Measurements from ENCODE around the gene ATP11B.

The ATP11B gene

DNA sequence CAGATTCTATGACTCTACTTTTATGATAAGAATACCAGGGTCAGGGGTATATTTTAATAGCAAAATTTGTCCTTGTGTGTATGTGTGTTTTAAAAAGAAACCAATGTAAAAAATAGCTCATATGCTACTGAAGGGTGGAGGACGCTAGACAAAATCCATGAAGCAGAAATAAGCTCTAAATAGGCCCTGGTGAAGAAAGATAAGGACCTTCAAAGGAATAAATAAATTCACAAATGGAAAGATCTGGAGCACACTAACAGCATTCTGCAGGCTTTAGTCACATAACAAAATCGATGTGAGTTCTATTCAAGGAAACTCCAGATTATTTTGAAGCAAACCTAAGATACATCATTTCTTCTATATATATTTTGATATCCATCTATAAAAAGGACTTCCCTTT, 27.2 kb upstream of the ATP11B start:
- DNase-seq (ENCODE audit: low spot score): no peak
- TF ChIP-seq, protein P1, sequence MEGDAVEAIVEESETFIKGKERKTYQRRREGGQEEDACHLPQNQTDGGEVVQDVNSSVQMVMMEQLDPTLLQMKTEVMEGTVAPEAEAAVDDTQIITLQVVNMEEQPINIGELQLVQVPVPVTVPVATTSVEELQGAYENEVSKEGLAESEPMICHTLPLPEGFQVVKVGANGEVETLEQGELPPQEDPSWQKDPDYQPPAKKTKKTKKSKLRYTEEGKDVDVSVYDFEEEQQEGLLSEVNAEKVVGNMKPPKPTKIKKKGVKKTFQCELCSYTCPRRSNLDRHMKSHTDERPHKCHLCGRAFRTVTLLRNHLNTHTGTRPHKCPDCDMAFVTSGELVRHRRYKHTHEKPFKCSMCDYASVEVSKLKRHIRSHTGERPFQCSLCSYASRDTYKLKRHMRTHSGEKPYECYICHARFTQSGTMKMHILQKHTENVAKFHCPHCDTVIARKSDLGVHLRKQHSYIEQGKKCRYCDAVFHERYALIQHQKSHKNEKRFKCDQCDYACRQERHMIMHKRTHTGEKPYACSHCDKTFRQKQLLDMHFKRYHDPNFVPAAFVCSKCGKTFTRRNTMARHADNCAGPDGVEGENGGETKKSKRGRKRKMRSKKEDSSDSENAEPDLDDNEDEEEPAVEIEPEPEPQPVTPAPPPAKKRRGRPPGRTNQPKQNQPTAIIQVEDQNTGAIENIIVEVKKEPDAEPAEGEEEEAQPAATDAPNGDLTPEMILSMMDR (IDR thresholded peaks at IDR 0.05; ENCODE audit: extremely low read depth, missing control alignments): no peak

DNA sequence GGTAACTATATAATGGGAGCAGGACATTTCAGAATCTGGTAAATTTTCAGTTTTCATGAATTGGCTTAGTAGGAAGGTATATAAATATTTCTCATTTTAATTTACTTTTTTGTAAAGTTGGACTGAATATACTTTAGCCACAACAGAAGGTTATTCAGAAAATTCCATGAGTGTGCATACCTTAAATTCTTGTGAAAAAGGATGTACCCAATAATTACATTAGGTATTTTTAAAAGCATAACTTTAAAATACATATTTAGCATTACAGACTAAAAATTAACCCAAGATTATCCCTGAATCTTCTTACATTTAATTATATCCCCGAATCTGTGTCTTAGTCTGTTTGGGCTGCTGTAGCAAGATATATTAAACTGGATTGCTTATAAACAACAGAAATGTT, 24.9 kb upstream of the ATP11B start:
- DNase-seq (ENCODE audit: low spot score): no peak
- TF ChIP-seq, protein P1 (IDR thresholded peaks at IDR 0.05; ENCODE audit: extremely low read depth, missing control alignments): no peak

DNA sequence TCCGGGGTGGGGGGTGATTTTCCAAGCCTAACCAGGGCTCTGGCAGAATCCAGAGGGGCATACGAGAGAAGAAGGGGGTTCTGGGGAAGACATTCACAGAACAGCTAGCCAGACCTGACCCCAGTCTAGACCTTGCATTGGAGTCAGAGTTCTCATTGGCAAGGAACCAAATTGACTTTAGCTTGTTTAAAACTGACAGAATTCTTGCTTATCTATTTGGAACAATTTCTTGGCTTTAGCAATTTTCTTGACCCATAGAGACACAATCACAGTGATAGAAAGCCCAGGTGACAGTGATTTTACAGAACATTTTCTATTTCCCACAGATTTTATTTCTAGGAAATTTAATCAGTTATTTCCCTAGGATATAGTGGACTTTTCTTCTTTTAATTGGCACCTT, 23.6 kb upstream of the ATP11B start:
- DNase-seq (ENCODE audit: low spot score): no peak
- TF ChIP-seq, protein P1 (IDR thresholded peaks at IDR 0.05; ENCODE audit: extremely low read depth, missing control alignments): no peak

DNA sequence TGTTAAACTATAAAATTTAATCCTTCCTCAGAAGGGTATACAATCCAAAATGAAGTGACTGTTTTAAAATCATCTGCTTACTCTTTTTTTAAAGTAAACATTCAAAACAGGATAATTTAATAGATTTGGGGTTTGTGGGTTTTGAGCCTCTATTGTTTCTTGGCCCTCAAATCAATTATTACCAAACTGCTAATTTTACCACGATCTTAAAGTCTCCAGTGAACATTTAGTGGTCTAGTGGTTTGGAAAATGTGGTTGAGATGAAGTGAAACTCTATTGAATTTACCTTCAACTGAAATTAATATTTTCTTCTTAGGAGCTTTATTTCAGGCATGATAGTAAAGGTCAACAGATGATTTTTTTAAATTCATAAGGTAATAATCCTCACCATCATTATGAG, 11.2 kb upstream of the ATP11B start:
- TF ChIP-seq, protein P1 (IDR thresholded peaks at IDR 0.05; ENCODE audit: extremely low read depth, missing control alignments): no peak
- no peak for DNase-seq (ENCODE audit: low spot score)

DNA sequence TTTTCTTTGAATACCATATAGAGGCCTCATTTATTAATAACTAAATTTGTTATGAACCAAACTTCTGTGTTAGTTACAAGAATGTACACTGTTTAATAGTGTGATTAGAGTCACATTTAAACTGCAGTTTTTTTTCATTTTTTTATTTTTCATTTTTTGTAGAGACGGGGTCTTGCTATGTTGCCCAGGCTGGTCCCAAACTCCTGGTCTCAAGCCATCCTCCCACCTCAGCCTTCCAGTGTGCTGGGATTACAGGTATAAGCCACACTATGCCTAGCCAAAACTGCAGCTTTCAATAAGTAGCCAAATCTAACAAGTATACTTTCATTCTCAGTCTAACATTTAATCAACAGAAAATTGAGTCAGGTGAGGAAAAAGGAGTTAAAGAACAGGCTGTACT, 10.2 kb upstream of the ATP11B start:
- TF ChIP-seq, protein P1 (IDR thresholded peaks at IDR 0.05; ENCODE audit: extremely low read depth, missing control alignments): no peak
- DNase-seq (ENCODE audit: low spot score): no peak

DNA sequence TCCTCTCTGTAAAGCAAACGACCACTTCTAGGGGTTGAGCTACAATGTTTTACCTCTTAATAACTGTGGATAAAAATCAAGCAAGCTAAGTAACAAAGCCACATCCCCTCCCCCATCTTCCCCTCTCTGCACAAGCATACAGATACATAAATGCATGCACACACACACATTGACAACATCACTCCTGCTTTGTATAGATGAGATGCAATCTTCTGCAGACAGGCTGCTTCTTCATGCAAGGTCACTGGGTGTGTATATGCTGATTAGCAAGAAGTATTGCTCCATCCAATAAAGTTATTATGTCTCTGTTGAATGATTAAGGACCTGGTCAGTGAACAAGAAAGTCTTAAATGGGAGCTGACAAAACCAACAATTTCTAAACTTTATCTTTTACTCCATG, 8.8 kb upstream of the ATP11B start:
- TF ChIP-seq, protein P1 (IDR thresholded peaks at IDR 0.05; ENCODE audit: extremely low read depth, missing control alignments): no peak
- no peak for DNase-seq (ENCODE audit: low spot score)

DNA sequence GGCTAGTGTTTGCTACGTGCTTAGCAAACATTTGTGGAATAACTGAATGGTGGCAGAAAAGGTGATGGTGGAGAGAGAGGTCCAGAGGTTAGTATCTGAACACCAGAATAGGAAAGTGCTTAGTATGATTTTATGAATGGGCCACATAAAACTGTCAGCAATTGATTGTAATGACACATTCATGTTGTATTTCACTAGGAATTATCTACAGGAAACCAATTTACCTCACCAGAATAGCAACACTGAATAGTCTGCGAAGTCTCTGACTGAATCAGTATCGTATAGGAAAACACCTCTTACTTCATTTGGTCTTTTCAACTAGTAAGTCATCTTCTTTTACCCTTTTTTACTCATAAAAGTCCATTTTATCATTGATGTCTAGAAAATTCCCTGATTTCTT, 8.2 kb upstream of the ATP11B start:
- TF ChIP-seq, protein P1 (IDR thresholded peaks at IDR 0.05; ENCODE audit: extremely low read depth, missing control alignments): no peak
- no peak for DNase-seq (ENCODE audit: low spot score)
